Fibroblast of the aortic adventitia (primary cell): Measurements from ENCODE around the gene MED9. TPM values are rescaled to one million over a fixed set of nuclear protein-coding genes. Genes with fewer than 3 reads are reported as not detected.
"Not testable (repeated sequence)": the region's sequence is repeated elsewhere in the genome, so short reads cannot be mapped to it uniquely, and the experiment has no call there.

Source experiments
- DNase-seq: peaks from one replicate; pipeline ENCODE4 v3.0.0-alpha.2; 2010; ENCODE audit warnings: low read depth
- H3K4me3 ChIP-seq: 2 replicates; pipeline ENCODE4 v1.5.1; 2011; ENCODE audit warnings: low read depth, mild to moderate bottlenecking, control low read depth, low read length, moderate library complexity
- total RNA-seq: library from RNA; depleted of rRNA; stranded (reverse); fragments of >200 nt; gene quantifications from 2 replicates; pipeline ENCODE4 v1.2.3, GENCODE V29; 2012; ENCODE audit warnings: low replicate concordance
- TF ChIP-seq, protein P1 (sequence below): IDR thresholded peaks from 2 replicates; pipeline ENCODE4 v1.5.1; 2011; ENCODE audit warnings: mild to moderate bottlenecking, low read length, control low read depth, inconsistent platforms; ENCODE audit not compliant: insufficient read depth

The MED9 gene
- total RNA-seq, 1 donor: 10.9 TPM

DNA sequence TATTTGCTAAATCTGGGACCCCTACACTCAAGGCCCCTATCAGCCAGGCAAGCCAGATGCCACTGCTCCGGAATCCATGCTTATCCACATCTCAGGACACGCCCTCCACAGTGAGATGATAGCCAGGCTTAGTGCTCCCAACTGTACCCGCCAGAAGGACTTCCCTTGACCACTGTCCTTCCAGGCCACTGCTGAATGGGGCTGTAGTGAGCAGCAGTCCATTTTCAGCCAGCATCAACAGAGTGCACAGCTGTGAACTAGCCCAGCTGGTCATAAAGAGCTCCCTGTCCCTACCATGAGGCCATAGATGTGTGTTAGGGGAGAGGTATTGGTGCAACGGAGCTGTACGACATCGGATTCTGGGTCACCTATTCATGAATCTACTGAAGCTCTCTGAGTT lies 13.0 kb upstream of the MED9 start:
- H3K4me3 ChIP-seq: no peak overlapping the region
- no peak for DNase-seq
- TF ChIP-seq, protein P1, sequence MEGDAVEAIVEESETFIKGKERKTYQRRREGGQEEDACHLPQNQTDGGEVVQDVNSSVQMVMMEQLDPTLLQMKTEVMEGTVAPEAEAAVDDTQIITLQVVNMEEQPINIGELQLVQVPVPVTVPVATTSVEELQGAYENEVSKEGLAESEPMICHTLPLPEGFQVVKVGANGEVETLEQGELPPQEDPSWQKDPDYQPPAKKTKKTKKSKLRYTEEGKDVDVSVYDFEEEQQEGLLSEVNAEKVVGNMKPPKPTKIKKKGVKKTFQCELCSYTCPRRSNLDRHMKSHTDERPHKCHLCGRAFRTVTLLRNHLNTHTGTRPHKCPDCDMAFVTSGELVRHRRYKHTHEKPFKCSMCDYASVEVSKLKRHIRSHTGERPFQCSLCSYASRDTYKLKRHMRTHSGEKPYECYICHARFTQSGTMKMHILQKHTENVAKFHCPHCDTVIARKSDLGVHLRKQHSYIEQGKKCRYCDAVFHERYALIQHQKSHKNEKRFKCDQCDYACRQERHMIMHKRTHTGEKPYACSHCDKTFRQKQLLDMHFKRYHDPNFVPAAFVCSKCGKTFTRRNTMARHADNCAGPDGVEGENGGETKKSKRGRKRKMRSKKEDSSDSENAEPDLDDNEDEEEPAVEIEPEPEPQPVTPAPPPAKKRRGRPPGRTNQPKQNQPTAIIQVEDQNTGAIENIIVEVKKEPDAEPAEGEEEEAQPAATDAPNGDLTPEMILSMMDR: no peak

DNA sequence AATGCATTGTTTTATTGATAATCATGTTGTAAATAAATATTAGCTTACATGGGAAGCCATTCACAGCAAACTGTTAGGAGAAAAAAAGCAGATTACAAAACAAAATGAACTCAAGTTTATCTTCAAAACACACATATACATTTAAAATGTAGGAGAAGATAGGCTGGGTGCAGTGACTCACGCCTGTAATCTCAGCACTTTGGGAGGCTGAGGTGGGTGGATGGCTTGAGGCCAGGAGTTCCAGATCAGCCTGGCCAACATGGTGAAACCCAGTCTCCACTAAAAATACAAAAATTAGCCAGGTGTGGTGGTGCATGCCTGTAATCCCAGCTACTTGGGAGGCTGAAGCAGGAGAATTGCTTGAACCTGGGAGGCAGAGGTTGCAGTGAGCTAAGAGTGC lies 10.9 kb upstream of the MED9 start:
- peak; percentile 14 for DNase-seq
- not testable (repeated sequence) for H3K4me3 ChIP-seq

GRCh38 chr17:17466511-17466910 lies 10.3 kb upstream of the MED9 start:
- TF ChIP-seq, protein P1: no peak
- H3K4me3 ChIP-seq: no peak overlapping the region
- DNase-seq: no peak

DNA sequence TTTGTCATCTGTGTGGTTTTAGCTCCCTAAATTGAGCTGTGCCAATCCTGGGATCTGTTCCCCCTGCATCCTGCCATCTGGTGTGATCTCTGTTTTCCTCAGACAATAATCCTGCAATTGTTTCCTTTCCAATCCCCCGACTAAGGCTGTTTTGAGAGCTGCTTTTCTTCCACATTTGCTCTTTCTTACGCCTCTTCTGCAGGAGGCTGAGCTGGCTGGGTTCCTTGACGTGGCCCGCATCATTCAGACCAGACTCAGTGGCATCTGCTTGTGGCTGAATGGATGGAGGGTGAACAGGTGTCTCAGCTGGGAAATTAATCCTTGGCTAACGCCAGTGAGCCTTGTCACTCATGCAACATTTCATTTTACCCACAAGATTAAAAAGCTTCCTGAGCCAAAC lies 9.8 kb upstream of the MED9 start:
- TF ChIP-seq, protein P1: no peak
- no peak for DNase-seq
- H3K4me3 ChIP-seq: no peak overlapping the region

- no peak for DNase-seq
- TF ChIP-seq, protein P1: no peak
- no peak overlapping the region for H3K4me3 ChIP-seq
These were observed 9.1 kb upstream of the MED9 start for GRCh38 chr17:17467720-17468119.

DNA sequence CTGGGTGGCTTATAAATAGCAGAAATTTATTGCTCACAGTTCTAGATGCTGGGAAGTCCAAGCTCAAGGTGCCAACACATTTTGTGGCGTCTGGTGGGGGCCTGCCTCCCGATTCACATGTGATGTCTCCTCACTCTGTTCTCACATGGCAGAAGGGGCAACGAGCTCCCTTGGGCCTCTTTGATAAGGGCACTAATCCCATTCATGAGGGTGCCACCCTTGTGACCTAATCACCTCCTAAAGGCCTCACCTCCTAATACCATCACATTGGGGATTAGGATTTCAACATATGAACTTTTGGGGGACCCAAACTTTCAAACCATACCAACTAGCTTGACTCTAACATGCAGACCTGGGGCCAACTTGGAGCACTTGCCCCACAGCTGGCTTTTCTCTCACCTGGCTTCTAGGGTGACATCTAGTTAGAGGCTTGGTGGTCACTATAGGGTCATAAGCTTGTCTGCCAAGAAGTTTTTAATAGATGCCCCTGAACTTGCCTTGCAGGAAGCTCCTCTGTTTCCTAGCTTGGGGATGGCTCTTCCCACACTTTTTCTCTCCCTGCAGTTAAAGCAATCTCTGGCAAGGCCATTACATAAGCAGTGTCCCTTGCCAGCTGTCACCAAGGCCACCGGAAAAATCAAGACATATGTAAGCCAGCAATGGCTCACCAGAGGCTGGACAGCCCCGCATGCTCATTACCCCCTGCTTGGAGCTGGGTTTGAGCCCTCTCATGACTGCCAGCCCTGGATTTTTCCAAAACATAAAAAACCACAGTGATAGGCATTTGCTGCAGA lies 8.4 kb upstream of the MED9 start:
- TF ChIP-seq, protein P1: no peak
- no peak for DNase-seq
- H3K4me3 ChIP-seq: no peak overlapping the region

GRCh38 chr17:17469358-17469757 lies 7.4 kb upstream of the MED9 start:
- TF ChIP-seq, protein P1: no peak
- H3K4me3 ChIP-seq: no peak overlapping the region
- DNase-seq: no peak
